Kidney (tissue), 14 donors: ENCODE measurements around the gene KIF5A. TPM values are rescaled to one million over a fixed set of nuclear protein-coding genes. Genes with fewer than 3 reads are reported as not detected.

ENCODE experiments used
- DNase-seq, 5 donors: peaks; one replicate each; pipeline ENCODE4 v3.0.0-alpha.2; 2013 to 2020
- FAIRE-seq: peaks from 2 replicates; lab custom pipeline; 2012; peaks lifted over from hg19 to GRCh38; lab: Jason Lieb, UNC
- H3K27ac ChIP-seq, 2 donors: one replicate each; pipeline ENCODE4 v1.7.0; 2013; ENCODE audit warnings: low read depth in 2 of 2, low read length in 2 of 2, inconsistent platforms in 1 of 2
- H3K27me3 ChIP-seq: one replicate; pipeline ENCODE4 v1.7.1; 2013; ENCODE audit warnings: low read length, inconsistent platforms; ENCODE audit not compliant: control insufficient read depth, insufficient read depth
- H3K36me3 ChIP-seq, 3 donors: one replicate each; pipeline versions ENCODE4 v1.7.0 to v1.7.1; 2013; ENCODE audit warnings: low read length in 3 of 3, control low read depth in 1 of 3, inconsistent platforms in 1 of 3; ENCODE audit not compliant: insufficient read depth in 3 of 3, control insufficient read depth in 2 of 3
- H3K4me1 ChIP-seq, 3 donors: one replicate each; pipeline versions ENCODE4 v1.7.0 to v1.7.1; 2013; ENCODE audit warnings: low read length in 3 of 3, inconsistent platforms in 1 of 3, low read depth in 1 of 3; ENCODE audit not compliant: control insufficient read depth in 2 of 3, insufficient read depth in 2 of 3
- H3K4me3 ChIP-seq, 3 donors: one replicate each; pipeline versions ENCODE4 v1.7.0 to v1.8.1; 2013; ENCODE audit warnings: low read length in 3 of 3, control low read depth in 1 of 3, inconsistent platforms in 1 of 3
- H3K9ac ChIP-seq, 3 donors: one replicate each; pipeline versions ENCODE4 v1.7.0 to v1.7.1; 2013; ENCODE audit warnings: low read length in 3 of 3, control low read depth in 1 of 3, inconsistent platforms in 1 of 3
- H3K9me3 ChIP-seq, 3 donors: one replicate each; pipeline versions ENCODE4 v1.7.0 to v1.7.1; 2013; ENCODE audit warnings: low read length in 3 of 3, control low read depth in 1 of 3, inconsistent platforms in 1 of 3; ENCODE audit not compliant: control insufficient read depth in 2 of 3, insufficient read depth in 1 of 3
- intact Hi-C: fragments of 100-400 bp; cut with DNase I; formaldehyde crosslinking; loops from one replicate; pipeline ENCODE4 v1.11.1; 2022
- polyA plus RNA-seq: library from polyadenylated mRNA; stranded (reverse); fragments of 350-450 nt; fragmentation: Illumina TruSeq; extraction: RNeasy Lipid Tissue Mini Kit (QIAGEN cat#74804); gene quantifications from one replicate; pipeline ENCODE4 v1.2.3, GENCODE V29; 2014; ENCODE audit warnings: low read depth, low replicate concordance; ENCODE audit not compliant: insufficient read depth
- total RNA-seq: library from RNA; stranded (reverse); fragmentation: NEBNext Ultra II Directional; extraction: Animal tissue kit (Norgen Biotek cat#: 25700); gene quantifications from one replicate; pipeline ENCODE4 v1.2.1, GENCODE V29; 2021
- TF ChIP-seq, protein P1 (sequence below): IDR thresholded peaks from 3 replicates; pipeline ENCODE4 v1.5.1; 2012; ENCODE audit warnings: mild to moderate bottlenecking, moderate library complexity, borderline replicate concordance; ENCODE audit not compliant: insufficient read depth; ENCODE audit errors: extremely low read depth
- donor health status: control.
- donor health status: control.
- donor health status: control.
- donor health status: control.
- donor health status: control.
- donor health status: DM: yes; HTN: yes; CAD: no.
- donor health status: Normal renal cell carcinoma (clear cell type).

KIF5A gene
- total and polyA plus RNA-seq, 2 donors from 2014 or later, result 0.69 to 1.3 TPM

GRCh38 chr12:57613427-57614109 lies 63.7 kb downstream of the KIF5A start:
- TF ChIP-seq, protein P1, sequence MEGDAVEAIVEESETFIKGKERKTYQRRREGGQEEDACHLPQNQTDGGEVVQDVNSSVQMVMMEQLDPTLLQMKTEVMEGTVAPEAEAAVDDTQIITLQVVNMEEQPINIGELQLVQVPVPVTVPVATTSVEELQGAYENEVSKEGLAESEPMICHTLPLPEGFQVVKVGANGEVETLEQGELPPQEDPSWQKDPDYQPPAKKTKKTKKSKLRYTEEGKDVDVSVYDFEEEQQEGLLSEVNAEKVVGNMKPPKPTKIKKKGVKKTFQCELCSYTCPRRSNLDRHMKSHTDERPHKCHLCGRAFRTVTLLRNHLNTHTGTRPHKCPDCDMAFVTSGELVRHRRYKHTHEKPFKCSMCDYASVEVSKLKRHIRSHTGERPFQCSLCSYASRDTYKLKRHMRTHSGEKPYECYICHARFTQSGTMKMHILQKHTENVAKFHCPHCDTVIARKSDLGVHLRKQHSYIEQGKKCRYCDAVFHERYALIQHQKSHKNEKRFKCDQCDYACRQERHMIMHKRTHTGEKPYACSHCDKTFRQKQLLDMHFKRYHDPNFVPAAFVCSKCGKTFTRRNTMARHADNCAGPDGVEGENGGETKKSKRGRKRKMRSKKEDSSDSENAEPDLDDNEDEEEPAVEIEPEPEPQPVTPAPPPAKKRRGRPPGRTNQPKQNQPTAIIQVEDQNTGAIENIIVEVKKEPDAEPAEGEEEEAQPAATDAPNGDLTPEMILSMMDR, result no peak
- intact Hi-C loops, result no loop called here
- DNase-seq (no peak), FAIRE-seq (no peak)
- no peak overlapping the region for H3K27ac ChIP-seq
- H3K36me3 ChIP-seq, result no peaks in the 10 kb centered on the region
- no peaks in the 10 kb centered on the region for H3K27me3 ChIP-seq
- H3K9ac ChIP-seq, result no peak overlapping the region
- peaks cover 0 to 2% (median 0%) of the 10 kb centered on the region in 3 donors for H3K4me1 ChIP-seq
- H3K4me3 ChIP-seq, result no peak overlapping the region
- no peaks in the 10 kb centered on the region for H3K9me3 ChIP-seq

DNA sequence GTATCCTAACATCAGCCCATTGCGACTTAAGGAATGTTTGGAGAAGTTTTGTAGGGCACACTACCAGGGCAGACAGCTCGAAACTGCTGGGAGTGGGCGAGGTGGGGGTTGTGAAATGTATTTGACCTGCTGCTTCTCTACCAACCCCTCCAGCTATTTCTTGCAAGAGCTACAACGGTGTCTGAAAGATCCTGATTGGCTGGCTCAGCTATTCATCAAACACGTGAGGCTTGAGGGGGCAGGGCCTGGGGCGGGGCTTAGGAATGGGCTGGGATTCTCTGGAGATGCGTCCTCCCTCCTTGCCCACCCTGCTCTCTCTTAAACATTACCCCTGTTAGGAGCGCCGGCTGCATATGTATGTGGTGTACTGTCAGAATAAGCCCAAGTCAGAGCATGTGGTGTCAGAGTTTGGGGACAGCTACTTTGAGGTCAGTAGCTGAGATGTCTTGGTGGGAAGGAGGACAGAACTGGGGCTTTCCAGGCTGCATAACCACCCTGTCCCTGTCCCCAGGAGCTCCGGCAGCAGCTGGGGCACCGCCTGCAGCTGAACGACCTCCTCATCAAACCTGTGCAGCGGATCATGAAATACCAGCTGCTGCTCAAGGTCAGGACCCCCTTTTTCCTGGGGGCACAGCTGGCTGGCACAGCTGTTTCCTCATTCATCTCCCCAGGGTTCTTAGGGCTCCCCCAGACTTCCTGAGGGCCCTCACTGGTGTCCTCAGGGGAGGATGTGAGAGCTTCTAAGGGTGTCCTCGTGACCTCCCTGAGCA lies 64.5 kb downstream of the KIF5A start:
- no peak for FAIRE-seq
- intact Hi-C loops, result no loop called here
- H3K27me3 ChIP-seq, result peaks cover 4% of the 10 kb centered on the region

GRCh38 chr12:57614948-57615500 lies 65.2 kb downstream of the KIF5A start:
- H3K9ac ChIP-seq, result no peak overlapping the region
- FAIRE-seq, result no peak
- intact Hi-C loops, result no loop called here

More for the DNA sequence above, 64.5 kb downstream of the KIF5A start:
- Histone ChIP-seq H3K27ac (no peak overlapping the region), H3K9me3 (no peaks in the 10 kb centered on the region), H3K4me1 (no peaks in the 10 kb centered on the region), H3K9ac (no peak overlapping the region), H3K4me3 (no peak overlapping the region), H3K36me3 (no peaks in the 10 kb centered on the region)
- TF ChIP-seq, protein P1, result no peak
- DNase-seq, result peak in 1 of 5 donors; percentile 45

More at GRCh38 chr12:57614948-57615500, 65.2 kb downstream of the KIF5A start:
- Histone ChIP-seq H3K9me3 (no peaks in the 10 kb centered on the region), H3K4me1 (no peaks in the 10 kb centered on the region), H3K4me3 (no peak overlapping the region), H3K27ac (no peak overlapping the region), H3K36me3 (no peaks in the 10 kb centered on the region), H3K27me3 (peaks cover 8% of the 10 kb centered on the region)
- DNase-seq, result peak in 1 of 5 donors; percentile 37
- TF ChIP-seq, protein P1, result no peak
